ENCODE results near the gene SLC4A4.

The SLC4A4 gene

DNA sequence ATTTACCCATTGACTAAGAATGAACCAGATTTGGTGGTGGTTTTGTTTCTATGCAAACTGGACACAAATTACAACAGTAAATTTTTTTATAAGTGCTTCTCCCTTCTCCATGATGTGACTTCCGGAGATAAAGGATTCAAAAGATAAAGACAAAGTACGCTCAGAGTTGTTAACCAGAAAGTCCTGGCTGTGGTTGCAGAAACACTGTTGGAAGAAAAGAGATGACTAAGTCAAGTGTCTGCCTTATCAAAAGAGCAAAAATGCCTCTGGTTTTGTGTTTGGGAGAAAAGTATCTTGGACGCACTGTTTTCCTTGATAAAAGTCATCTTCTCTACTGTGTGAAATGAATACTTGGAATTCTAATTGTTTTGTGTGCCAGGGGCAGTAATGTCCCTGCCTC, 231.7 kb downstream of the SLC4A4 start:
- H3K9me3 ChIP-seq (ENCODE audit: control insufficient read depth, insufficient read depth, low read depth, low read length) = no peaks in the 10 kb centered on the region
- H3K4me1 ChIP-seq (ENCODE audit: control insufficient read depth, insufficient read depth, low read length) = no peaks in the 10 kb centered on the region
- POLR2A ChIA-PET = no interaction called here
- TF ChIP-seq ZNF768 (tag by site-specific recombination; IDR thresholded peaks at IDR 0.05) (no peak), ZNF670 (tag by site-specific recombination; IDR thresholded peaks at IDR 0.05; ENCODE audit: low read depth) (no peak), IKZF3 (tag by site-specific recombination; IDR thresholded peaks at IDR 0.05) (no peak), ZNF132 (tag by site-specific recombination; IDR thresholded peaks at IDR 0.05; ENCODE audit: borderline replicate concordance) (no peak), ZNF473 (tag by site-specific recombination; IDR thresholded peaks at IDR 0.05) (no peak)
- H3K27ac ChIP-seq (ENCODE audit: extremely low read depth, low read depth, low read length) = no peak overlapping the region
- H3K4me3 ChIP-seq (ENCODE audit: low read depth, low read length) = no peak overlapping the region
- CTCF ChIA-PET = no interaction called here
- H3K36me3 ChIP-seq (ENCODE audit: control insufficient read depth in 2 of 2, insufficient read depth in 1 of 2, low read length in 2 of 2) = no peaks in the 10 kb centered on the region

DNA sequence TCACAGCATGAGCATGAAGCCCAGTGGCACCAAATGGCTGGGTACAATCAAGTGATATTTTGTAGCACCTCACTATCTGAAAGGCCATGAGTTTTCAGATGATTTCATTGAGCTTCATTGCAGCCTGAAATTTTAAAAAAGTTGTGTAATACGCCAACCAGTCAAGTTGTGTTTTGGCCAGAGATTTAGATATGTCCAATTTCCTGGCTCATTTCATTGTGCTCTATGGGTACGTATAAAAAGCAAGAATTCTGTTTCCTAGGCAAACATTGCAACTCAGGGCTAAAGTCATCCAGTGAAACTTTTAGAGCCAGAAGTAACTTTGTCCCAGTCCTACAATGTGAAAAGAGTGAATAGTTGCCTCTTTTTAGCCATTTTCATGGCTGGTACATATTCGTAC, 232.5 kb downstream of the SLC4A4 start:
- H3K4me1 ChIP-seq (ENCODE audit: control insufficient read depth, insufficient read depth, low read length) = no peaks in the 10 kb centered on the region
- H3K27ac ChIP-seq (ENCODE audit: extremely low read depth, low read depth, low read length) = no peak overlapping the region
- H3K4me3 ChIP-seq (ENCODE audit: low read depth, low read length) = no peak overlapping the region
- no peaks in the 10 kb centered on the region for H3K36me3 ChIP-seq (ENCODE audit: control insufficient read depth in 2 of 2, insufficient read depth in 1 of 2, low read length in 2 of 2)
- CTCF ChIA-PET = no interaction called here
- TF ChIP-seq ZNF837 (tag by site-specific recombination; IDR thresholded peaks at IDR 0.05) = no peak
- TF ChIP-seq ZNF610 (tag by site-specific recombination; IDR thresholded peaks at IDR 0.05; ENCODE audit: borderline replicate concordance) = no peak
- no peak for TF ChIP-seq ZNF239 (tag by site-specific recombination; IDR thresholded peaks at IDR 0.05)
- no peak for TF ChIP-seq SETDB1 (IDR thresholded peaks at IDR 0.05; ENCODE audit: insufficient read length, low read length)
- no peak for TF ChIP-seq SALL2 (tag by site-specific recombination; IDR thresholded peaks at IDR 0.05; ENCODE audit: borderline replicate concordance)
- no peak for TF ChIP-seq ZNF311 (tag by site-specific recombination; IDR thresholded peaks at IDR 0.05; ENCODE audit: borderline replicate concordance)
- no peak for TF ChIP-seq ZNF248 (tag by site-specific recombination; IDR thresholded peaks at IDR 0.05)
- TF ChIP-seq WT1 (tag by site-specific recombination; IDR thresholded peaks at IDR 0.05) = no peak
- no peak for TF ChIP-seq BCL11B (tag by site-specific recombination; IDR thresholded peaks at IDR 0.05; ENCODE audit: low read depth)
- no peak for TF ChIP-seq SP3 (tag by site-specific recombination; IDR thresholded peaks at IDR 0.05)
- no peak for TF ChIP-seq ZNF24 (tag by site-specific recombination; IDR thresholded peaks at IDR 0.05)
- TF ChIP-seq, protein P1, sequence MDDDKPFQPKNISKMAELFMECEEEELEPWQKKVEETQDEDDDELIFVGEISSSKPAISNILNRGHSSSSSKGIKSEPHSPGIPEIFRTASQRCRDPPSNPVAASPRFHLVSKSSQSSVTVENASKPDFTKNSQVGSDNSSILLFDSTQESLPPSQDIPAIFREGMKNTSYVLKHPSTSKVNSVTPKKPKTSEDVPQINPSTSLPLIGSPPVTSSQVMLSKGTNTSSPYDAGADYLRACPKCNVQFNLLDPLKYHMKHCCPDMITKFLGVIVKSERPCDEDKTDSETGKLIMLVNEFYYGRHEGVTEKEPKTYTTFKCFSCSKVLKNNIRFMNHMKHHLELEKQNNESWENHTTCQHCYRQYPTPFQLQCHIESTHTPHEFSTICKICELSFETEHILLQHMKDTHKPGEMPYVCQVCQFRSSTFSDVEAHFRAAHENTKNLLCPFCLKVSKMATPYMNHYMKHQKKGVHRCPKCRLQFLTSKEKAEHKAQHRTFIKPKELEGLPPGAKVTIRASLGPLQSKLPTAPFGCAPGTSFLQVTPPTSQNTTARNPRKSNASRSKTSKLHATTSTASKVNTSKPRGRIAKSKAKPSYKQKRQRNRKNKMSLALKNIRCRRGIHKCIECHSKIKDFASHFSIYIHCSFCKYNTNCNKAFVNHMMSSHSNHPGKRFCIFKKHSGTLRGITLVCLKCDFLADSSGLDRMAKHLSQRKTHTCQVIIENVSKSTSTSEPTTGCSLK (tag by site-specific recombination; IDR thresholded peaks at IDR 0.05) = no peak
- TF ChIP-seq ZNF654 (tag by site-specific recombination; IDR thresholded peaks at IDR 0.05; ENCODE audit: low read depth) = no peak
- TF ChIP-seq ZNF394 (tag by site-specific recombination; IDR thresholded peaks at IDR 0.05; ENCODE audit: borderline replicate concordance) = no peak
- TF ChIP-seq ZSCAN23 (tag by site-specific recombination; IDR thresholded peaks at IDR 0.05) = no peak
- no peak for TF ChIP-seq ZNF548 (tag by site-specific recombination; IDR thresholded peaks at IDR 0.05)
- TF ChIP-seq IKZF3 (tag by site-specific recombination; IDR thresholded peaks at IDR 0.05) = no peak
- POLR2A ChIA-PET = no interaction called here
- no peaks in the 10 kb centered on the region for H3K9me3 ChIP-seq (ENCODE audit: control insufficient read depth, insufficient read depth, low read depth, low read length)

DNA sequence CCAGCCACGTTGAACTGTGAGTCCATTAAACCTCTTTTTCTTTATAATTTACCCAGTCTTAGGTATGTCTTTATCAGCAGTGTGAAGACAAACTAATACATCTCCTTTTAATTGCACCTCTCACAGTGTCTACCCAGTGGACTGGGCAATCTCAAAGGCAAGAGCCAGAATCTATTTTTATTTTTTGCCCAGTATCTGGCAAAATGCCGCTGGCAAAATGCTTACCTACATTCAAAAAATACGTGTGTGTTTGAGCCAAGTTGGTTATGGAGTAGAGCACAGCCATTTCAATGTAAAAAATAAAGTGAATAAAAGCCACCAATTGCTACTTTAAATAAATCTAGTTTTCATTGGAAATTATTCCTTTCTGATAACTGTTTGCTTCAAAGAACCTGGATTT, 245.2 kb downstream of the SLC4A4 start:
- no peaks in the 10 kb centered on the region for H3K36me3 ChIP-seq (ENCODE audit: control insufficient read depth in 2 of 2, insufficient read depth in 1 of 2, low read length in 2 of 2)
- H3K4me3 ChIP-seq (ENCODE audit: low read depth, low read length) = no peak overlapping the region
- ChIA-PET POLR2A (no interaction called here), CTCF (no interaction called here)
- H3K27ac ChIP-seq (ENCODE audit: extremely low read depth, low read depth, low read length) = no peak overlapping the region
- no peaks in the 10 kb centered on the region for H3K9me3 ChIP-seq (ENCODE audit: control insufficient read depth, insufficient read depth, low read depth, low read length)
- TF ChIP-seq REPIN1 (tag by site-specific recombination; IDR thresholded peaks at IDR 0.05; ENCODE audit: low read depth) (no peak), ZNF777 (tag by site-specific recombination; IDR thresholded peaks at IDR 0.05; ENCODE audit: borderline replicate concordance) (no peak), GLIS2 (tag by site-specific recombination; IDR thresholded peaks at IDR 0.05) (no peak), ZNF112 (tag by site-specific recombination; IDR thresholded peaks at IDR 0.05) (no peak), ZNF184 (tag by site-specific recombination; IDR thresholded peaks at IDR 0.05) (no peak)
- TF ChIP-seq, protein P2, sequence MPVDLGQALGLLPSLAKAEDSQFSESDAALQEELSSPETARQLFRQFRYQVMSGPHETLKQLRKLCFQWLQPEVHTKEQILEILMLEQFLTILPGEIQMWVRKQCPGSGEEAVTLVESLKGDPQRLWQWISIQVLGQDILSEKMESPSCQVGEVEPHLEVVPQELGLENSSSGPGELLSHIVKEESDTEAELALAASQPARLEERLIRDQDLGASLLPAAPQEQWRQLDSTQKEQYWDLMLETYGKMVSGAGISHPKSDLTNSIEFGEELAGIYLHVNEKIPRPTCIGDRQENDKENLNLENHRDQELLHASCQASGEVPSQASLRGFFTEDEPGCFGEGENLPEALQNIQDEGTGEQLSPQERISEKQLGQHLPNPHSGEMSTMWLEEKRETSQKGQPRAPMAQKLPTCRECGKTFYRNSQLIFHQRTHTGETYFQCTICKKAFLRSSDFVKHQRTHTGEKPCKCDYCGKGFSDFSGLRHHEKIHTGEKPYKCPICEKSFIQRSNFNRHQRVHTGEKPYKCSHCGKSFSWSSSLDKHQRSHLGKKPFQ (tag by site-specific recombination; IDR thresholded peaks at IDR 0.05) = no peak
- H3K4me1 ChIP-seq (ENCODE audit: control insufficient read depth, insufficient read depth, low read length) = no peaks in the 10 kb centered on the region

Data from HEK293 (cell line).